ENCODE measurements around the gene DBN1.

Gene DBN1

DNA sequence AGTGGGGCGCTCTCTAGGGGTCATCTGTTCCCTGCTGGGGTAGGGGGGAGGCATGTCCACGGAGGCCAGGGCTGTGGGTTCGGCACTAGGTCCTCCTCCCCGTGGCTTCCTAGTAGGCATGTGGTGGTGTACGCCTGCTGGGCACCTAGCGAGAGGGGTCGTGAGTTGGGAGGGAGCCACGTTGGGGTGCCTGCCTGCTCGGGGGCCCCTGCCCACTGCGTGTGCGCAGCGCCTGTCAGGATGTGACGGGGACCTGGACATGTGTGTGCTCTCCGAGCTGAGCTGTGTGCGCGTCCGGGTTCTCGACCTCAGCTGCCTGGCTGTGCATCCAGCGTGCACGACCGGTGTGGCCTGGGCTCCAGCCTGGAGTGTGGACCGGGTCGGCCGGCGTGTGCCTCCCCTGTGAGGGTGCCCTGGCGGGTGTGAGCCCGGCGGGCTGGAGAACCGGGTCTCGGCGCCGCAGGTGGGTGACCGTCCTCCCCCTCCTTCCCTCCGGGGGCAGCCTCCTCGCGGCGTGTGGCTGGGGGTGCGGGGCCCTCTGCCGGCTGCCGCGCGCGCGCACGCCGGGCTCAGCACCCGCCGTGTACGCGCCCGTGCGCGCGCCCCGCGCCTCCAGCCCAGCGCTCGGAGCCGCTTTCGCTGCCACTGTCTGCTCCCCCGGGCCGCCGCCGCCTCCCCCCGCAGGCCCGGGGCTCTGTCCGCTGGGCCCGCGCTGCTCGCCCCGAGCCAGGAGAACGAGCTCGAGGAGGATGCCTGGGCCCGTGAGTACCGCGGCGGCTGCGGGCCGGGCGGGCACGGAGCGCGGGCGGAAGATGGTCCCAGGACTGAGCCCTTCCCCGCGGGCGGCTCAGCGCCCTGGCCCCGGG, 27.0 kb downstream of the DBN1 start, which contains the start of gene PRR7:
TSS of gene PRR7 (plus strand) at position 615 of the 866 bp plus-strand sequence. CDS start 8,254 bp downstream, outside the sequence.
- ATAC-seq (ENCODE audit: low read depth) (peak; percentile 13), DNase-seq (ENCODE audit: low spot score) (peak; percentile 77)
- peaks cover 9% of the 10 kb centered on the region for H3K4me1 ChIP-seq (ENCODE audit: insufficient read depth, poor library complexity, severe bottlenecking)
- H3K36me3 ChIP-seq (ENCODE audit: low read depth), result no peaks in the 10 kb centered on the region
- peak within 1 kb of the TSS; percentile 83 for H3K27ac ChIP-seq (ENCODE audit: poor library complexity, severe bottlenecking)
- H3K9me3 ChIP-seq (ENCODE audit: severe bottlenecking), result no peaks in the 10 kb centered on the region
- H3K4me3 ChIP-seq (ENCODE audit: severe bottlenecking), result peak within 1 kb of the TSS; percentile 55
- H3K27me3 ChIP-seq (ENCODE audit: insufficient read depth, poor library complexity, severe bottlenecking), result no peaks in the 10 kb centered on the region
- TF ChIP-seq CTCF (IDR thresholded peaks at IDR 0.05; ENCODE audit: poor library complexity, severe bottlenecking), result no peak

DNA sequence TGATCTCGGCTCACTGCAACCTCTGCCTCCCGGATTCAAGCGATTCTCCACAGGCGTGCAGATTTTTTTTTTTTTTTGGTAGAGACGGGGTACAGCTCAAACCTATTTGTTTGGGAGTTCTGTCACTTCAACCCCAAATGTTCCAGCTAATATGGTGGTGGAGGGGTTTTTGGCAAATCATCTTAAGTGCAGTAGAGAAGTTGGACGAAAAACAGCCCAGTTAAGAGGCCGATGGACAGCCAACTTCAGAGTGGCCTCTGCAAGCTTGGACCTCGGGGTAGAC, 27.6 kb downstream of the DBN1 start:
- no peak for ATAC-seq (ENCODE audit: low read depth)
- H3K27ac ChIP-seq (ENCODE audit: poor library complexity, severe bottlenecking), result peak overlapping the region; percentile 83
- H3K4me1 ChIP-seq (ENCODE audit: insufficient read depth, poor library complexity, severe bottlenecking), result peaks cover 9% of the 10 kb centered on the region
- no peak for DNase-seq (ENCODE audit: low spot score)
- no peaks in the 10 kb centered on the region for H3K27me3 ChIP-seq (ENCODE audit: insufficient read depth, poor library complexity, severe bottlenecking)
- no peaks in the 10 kb centered on the region for H3K9me3 ChIP-seq (ENCODE audit: severe bottlenecking)
- H3K36me3 ChIP-seq (ENCODE audit: low read depth), result no peaks in the 10 kb centered on the region
- H3K4me3 ChIP-seq (ENCODE audit: severe bottlenecking), result no peak overlapping the region
- no peak for TF ChIP-seq CTCF (IDR thresholded peaks at IDR 0.05; ENCODE audit: poor library complexity, severe bottlenecking)

DNA sequence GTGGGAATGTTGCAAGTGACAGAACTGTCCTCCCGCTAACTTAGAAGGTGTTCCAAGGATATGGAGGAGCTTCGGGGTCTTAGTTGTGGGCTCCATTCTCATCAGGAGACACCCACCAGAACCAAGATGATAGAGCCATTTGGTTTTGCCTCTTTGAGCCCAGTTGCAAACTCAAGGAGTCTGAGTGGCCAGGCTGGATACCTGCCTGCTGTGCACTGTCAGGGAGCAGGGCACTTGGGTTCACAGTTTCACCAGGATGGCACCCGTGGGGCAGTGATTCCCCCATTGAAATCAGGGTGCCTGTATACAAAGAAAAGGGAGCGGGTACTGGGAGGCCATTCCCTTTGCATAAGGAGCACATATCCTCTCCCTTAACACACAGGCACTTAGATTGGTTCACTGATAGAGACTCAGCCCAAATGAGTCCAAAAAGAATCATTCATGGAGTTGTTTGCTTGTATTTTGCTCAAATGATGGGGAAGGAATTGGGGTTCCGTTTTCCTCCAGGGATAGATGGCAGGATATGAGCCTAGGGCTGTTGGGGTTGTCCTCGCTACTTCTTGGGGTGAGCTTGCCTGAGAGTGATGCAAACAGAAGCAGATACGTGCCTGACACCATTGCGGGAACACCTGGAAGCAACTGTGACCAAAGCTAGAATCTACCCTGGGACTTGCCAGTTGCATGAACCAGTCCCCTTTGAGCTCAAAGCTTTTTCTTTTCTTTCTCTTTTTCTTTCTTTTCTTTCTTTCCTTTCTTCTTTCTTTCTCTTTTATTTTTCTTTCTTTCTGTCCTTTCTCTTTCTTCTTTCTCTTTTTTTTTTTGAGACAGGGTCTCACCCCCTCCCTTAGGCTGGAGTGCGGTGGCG, 28.1 kb downstream of the DBN1 start:
- H3K9me3 ChIP-seq (ENCODE audit: severe bottlenecking), result no peaks in the 10 kb centered on the region
- no peaks in the 10 kb centered on the region for H3K36me3 ChIP-seq (ENCODE audit: low read depth)
- DNase-seq (ENCODE audit: low spot score) (no peak), ATAC-seq (ENCODE audit: low read depth) (no peak)
- no peaks in the 10 kb centered on the region for H3K27me3 ChIP-seq (ENCODE audit: insufficient read depth, poor library complexity, severe bottlenecking)
- no peak overlapping the region for H3K4me3 ChIP-seq (ENCODE audit: severe bottlenecking)
- H3K4me1 ChIP-seq (ENCODE audit: insufficient read depth, poor library complexity, severe bottlenecking), result peaks cover 9% of the 10 kb centered on the region
- H3K27ac ChIP-seq (ENCODE audit: poor library complexity, severe bottlenecking), result no peak overlapping the region
- no peak for TF ChIP-seq CTCF (IDR thresholded peaks at IDR 0.05; ENCODE audit: poor library complexity, severe bottlenecking)

- no peak overlapping the region for H3K27ac ChIP-seq (ENCODE audit: poor library complexity, severe bottlenecking)
- H3K4me1 ChIP-seq (ENCODE audit: insufficient read depth, poor library complexity, severe bottlenecking), result peaks cover 9% of the 10 kb centered on the region
- no peak overlapping the region for H3K4me3 ChIP-seq (ENCODE audit: severe bottlenecking)
Measured at GRCh38 chr5:177444106-177445051, 29.1 kb downstream of the DBN1 start.

More at GRCh38 chr5:177444106-177445051, 29.1 kb downstream of the DBN1 start:
- ATAC-seq (ENCODE audit: low read depth) (no peak), DNase-seq (ENCODE audit: low spot score) (no peak)
- no peaks in the 10 kb centered on the region for H3K36me3 ChIP-seq (ENCODE audit: low read depth)
- H3K27me3 ChIP-seq (ENCODE audit: insufficient read depth, poor library complexity, severe bottlenecking), result no peaks in the 10 kb centered on the region
- TF ChIP-seq CTCF (IDR thresholded peaks at IDR 0.05; ENCODE audit: poor library complexity, severe bottlenecking), result no peak
- H3K9me3 ChIP-seq (ENCODE audit: severe bottlenecking), result no peaks in the 10 kb centered on the region

Data from RWPE2 (cell line).